PC-3 (cell line): Measurements from ENCODE around the gene EBP. TPM values are rescaled to one million over a fixed set of nuclear protein-coding genes. Genes with fewer than 3 reads are reported as not detected.
A peak's percentile ranks its signal among the peaks of the same experiment; 100 is the strongest.

Experiments used
- ATAC-seq: fragments of 200-7000 bp; cut with Tn5 transposase; 2 replicates; pipeline ENCODE4 v1.9.1; 2020; ENCODE audit warnings: mild to moderate bottlenecking, moderate library complexity
- BruUV-seq: library from RNA; stranded (reverse); fragments of 400-500 nt; replicated peaks from 2 replicates; lab custom pipeline; 2021; lab: Mats Ljungman, UMichigan
- CTCF ChIA-PET: fragments of 300-600 bp; sonication (Branson Sonifier 250); formaldehyde crosslinking; loops from one replicate; lab custom pipeline; 2022; ENCODE audit warnings: antibody characterized with exemption; lab: Charles Lee
- POLR2A ChIA-PET: fragments of 300-600 bp; sonication (Branson Sonifier 250); formaldehyde crosslinking; loops from one replicate; lab custom pipeline; 2022; ENCODE audit warnings: antibody characterized with exemption; ENCODE audit not compliant: unreplicated experiment; lab: Charles Lee
- DNase-seq: peaks from one replicate; pipeline ENCODE4 v3.0.0-alpha.2; 2015
- H2AFZ ChIP-seq: fragments of 300-600 bp; sonication (generic); 2 replicates; pipeline ENCODE4 v1.6.0; 2016; ENCODE audit warnings: antibody characterized with exemption, low read length
- H3F3A ChIP-seq: fragments of 300-600 bp; sonication (generic); one replicate; pipeline ENCODE4 v1.6.0; 2017; ENCODE audit warnings: antibody characterized with exemption, low read length, control low read depth, mild to moderate bottlenecking; ENCODE audit not compliant: unreplicated experiment
- H3K27ac ChIP-seq: fragments of 300-600 bp; sonication (generic); 2 replicates; pipeline ENCODE4 v1.5.1; 2016; ENCODE audit warnings: mild to moderate bottlenecking, low read length
- H3K27me3 ChIP-seq: fragments of 300-600 bp; sonication (generic); 2 replicates; pipeline ENCODE4 v1.6.1; 2016; ENCODE audit warnings: low read length, mixed read lengths
- H3K36me3 ChIP-seq: fragments of 300-600 bp; sonication (generic); 2 replicates; pipeline ENCODE4 v1.6.1; 2016; ENCODE audit warnings: low read depth, mixed run types, low read length, mixed read lengths
- H3K4me1 ChIP-seq: fragments of 300-600 bp; sonication (generic); 2 replicates; pipeline ENCODE4 v1.5.1; 2016; ENCODE audit warnings: low read length; ENCODE audit not compliant: insufficient read depth
- H3K4me2 ChIP-seq: fragments of 300-600 bp; sonication (generic); 2 replicates; pipeline ENCODE4 v1.6.0; 2016; ENCODE audit warnings: low read length
- H3K4me3 ChIP-seq: fragments of 300-600 bp; sonication (generic); 2 replicates; pipeline ENCODE4 v1.5.1; 2016; ENCODE audit warnings: mild to moderate bottlenecking, low read length, mixed read lengths
- H3K79me2 ChIP-seq: fragments of 300-600 bp; sonication (generic); 2 replicates; pipeline ENCODE4 v1.6.1; 2017; ENCODE audit warnings: low read length, mixed read lengths
- H3K9ac ChIP-seq: fragments of 300-600 bp; sonication (generic); 2 replicates; pipeline ENCODE4 v1.6.0; 2016; ENCODE audit warnings: mild to moderate bottlenecking, low read length
- H3K9me2 ChIP-seq: fragments of 300-600 bp; sonication (generic); replicated peaks from 2 replicates; pipeline ENCODE4 v1.6.1; 2016; ENCODE audit warnings: mixed run types, low read length, mixed read lengths
- H3K9me3 ChIP-seq: fragments of 300-600 bp; sonication (generic); 2 replicates; pipeline ENCODE4 v1.6.1; 2016; ENCODE audit warnings: low read length, mixed read lengths
- H4K20me1 ChIP-seq: fragments of 300-600 bp; sonication (generic); 2 replicates; pipeline ENCODE4 v1.6.1; 2016; ENCODE audit warnings: low read length, mixed read lengths
- EZH2 ChIP-seq: fragments of 300-600 bp; sonication (generic); IDR thresholded peaks from one replicate; pipeline ENCODE4 v1.6.1; 2017; ENCODE audit warnings: antibody characterized with exemption, mild to moderate bottlenecking, low read length; ENCODE audit not compliant: unreplicated experiment
- EZH2phosphoT487 ChIP-seq: fragments of 300-600 bp; sonication (generic); IDR thresholded peaks from 2 replicates; pipeline ENCODE4 v1.6.1; 2018; ENCODE audit warnings: mild to moderate bottlenecking, antibody characterized with exemption, low read length, borderline replicate concordance
- intact Hi-C: fragments of 100-400 bp; cut with micrococcal nuclease; formaldehyde crosslinking; loops from 2 replicates; pipeline ENCODE4 v1.9.0; 2023
- total RNA-seq: library from RNA; depleted of rRNA; stranded (reverse); fragments of >200 nt; gene quantifications from 2 replicates; pipeline ENCODE4 v1.2.3, GENCODE V29; 2014
- TF ChIP-seq, protein P1 (sequence below): fragments of 300-600 bp; sonication (generic); conservative IDR thresholded peaks from 2 replicates; pipeline ENCODE4 v1.5.1; 2017; ENCODE audit warnings: antibody characterized with exemption, low read depth, mild to moderate bottlenecking, low read length

The EBP gene
- total RNA-seq, 1 experiment from 2014 or later = 307 TPM

GRCh38 chrX:48489892-48490291 is 31.7 kb upstream of the EBP start:
- Histone ChIP-seq H3K27ac (peak overlapping the region; percentile 98), H3F3A (no peaks in the 10 kb centered on the region), H3K4me2 (0 out of 2 replicates have a peak overlapping the region, but pooled peaks have one; percentile 32), H3K79me2 (no peaks in the 10 kb centered on the region), H3K36me3 (peaks cover 17% of the 10 kb centered on the region), H3K4me3 (no peak overlapping the region), H3K9me2 (no peaks in the 10 kb centered on the region), H4K20me1 (no peaks in the 10 kb centered on the region), H3K27me3 (no peaks in the 10 kb centered on the region), H2AFZ (no peak overlapping the region), H3K9me3 (no peaks in the 10 kb centered on the region), H3K9ac (peak overlapping the region; percentile 57), H3K4me1 (peaks cover 55% of the 10 kb centered on the region)
- ATAC-seq (no peak), DNase-seq (no peak)
- ChIA-PET CTCF (no interaction called here), POLR2A (no interaction called here)
- no TSS peak for BruUV-seq
- TF ChIP-seq EZH2phosphoT487 (no peak), EZH2 (no peak)
- TF ChIP-seq, protein P1, sequence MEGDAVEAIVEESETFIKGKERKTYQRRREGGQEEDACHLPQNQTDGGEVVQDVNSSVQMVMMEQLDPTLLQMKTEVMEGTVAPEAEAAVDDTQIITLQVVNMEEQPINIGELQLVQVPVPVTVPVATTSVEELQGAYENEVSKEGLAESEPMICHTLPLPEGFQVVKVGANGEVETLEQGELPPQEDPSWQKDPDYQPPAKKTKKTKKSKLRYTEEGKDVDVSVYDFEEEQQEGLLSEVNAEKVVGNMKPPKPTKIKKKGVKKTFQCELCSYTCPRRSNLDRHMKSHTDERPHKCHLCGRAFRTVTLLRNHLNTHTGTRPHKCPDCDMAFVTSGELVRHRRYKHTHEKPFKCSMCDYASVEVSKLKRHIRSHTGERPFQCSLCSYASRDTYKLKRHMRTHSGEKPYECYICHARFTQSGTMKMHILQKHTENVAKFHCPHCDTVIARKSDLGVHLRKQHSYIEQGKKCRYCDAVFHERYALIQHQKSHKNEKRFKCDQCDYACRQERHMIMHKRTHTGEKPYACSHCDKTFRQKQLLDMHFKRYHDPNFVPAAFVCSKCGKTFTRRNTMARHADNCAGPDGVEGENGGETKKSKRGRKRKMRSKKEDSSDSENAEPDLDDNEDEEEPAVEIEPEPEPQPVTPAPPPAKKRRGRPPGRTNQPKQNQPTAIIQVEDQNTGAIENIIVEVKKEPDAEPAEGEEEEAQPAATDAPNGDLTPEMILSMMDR = no peak
- intact Hi-C loops = loop anchor here (2.0 kb wide), 1 partner anchor 15 kb away; no protein-coding TSS in a partner anchor

DNA sequence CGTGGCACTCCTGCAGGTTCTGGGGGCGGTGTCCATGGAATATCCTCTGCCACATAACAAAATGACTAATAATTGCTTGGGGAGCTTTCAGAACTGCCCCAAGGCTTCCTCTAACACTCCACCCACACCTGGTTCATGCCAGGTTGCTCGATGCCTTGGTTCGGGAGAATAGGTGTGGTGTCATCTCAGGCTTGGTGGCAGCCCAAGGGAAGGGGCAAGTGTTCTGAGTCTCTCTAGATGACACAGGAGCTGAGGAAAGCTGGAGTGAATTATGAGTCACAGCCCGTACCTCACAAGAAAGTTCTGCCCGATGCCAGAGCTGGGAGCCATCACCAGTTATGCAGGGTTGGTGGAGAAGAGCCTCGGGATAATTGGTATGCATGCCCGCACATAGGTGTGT is 30.9 kb upstream of the EBP start:
- POLR2A ChIA-PET = interaction anchor here (0.6 kb wide), 1 partner anchor 1361 kb away, joined by 3 read pairs; no protein-coding TSS in a partner anchor
- intact Hi-C loops = loop anchor here (2.0 kb wide), 1 partner anchor 16 kb away; no protein-coding TSS in a partner anchor
- peak overlapping the region; percentile 98 for H3K27ac ChIP-seq
- H4K20me1 ChIP-seq = no peaks in the 10 kb centered on the region
- H3K9me2 ChIP-seq = no peaks in the 10 kb centered on the region
- H3K9ac ChIP-seq = peak overlapping the region; percentile 57
- ATAC-seq = peak; percentile 28
- 0 out of 2 replicates have a peak overlapping the region, but pooled peaks have one; percentile 20 for H3K4me3 ChIP-seq
- peaks cover 11% of the 10 kb centered on the region for H3K36me3 ChIP-seq
- no peak overlapping the region for H2AFZ ChIP-seq
- CTCF ChIA-PET = no interaction called here
- no peaks in the 10 kb centered on the region for H3K9me3 ChIP-seq
- H3K27me3 ChIP-seq = no peaks in the 10 kb centered on the region
- no peaks in the 10 kb centered on the region for H3K79me2 ChIP-seq
- H3F3A ChIP-seq = no peaks in the 10 kb centered on the region
- H3K4me1 ChIP-seq = peaks cover 55% of the 10 kb centered on the region
- H3K4me2 ChIP-seq = peak overlapping the region; percentile 72
- no TSS peak for BruUV-seq
- TF ChIP-seq EZH2phosphoT487 = no peak
- TF ChIP-seq, protein P1 = no peak
- no peak for TF ChIP-seq EZH2
- DNase-seq = peak; percentile 90

- no peaks in the 10 kb centered on the region for H3K9me3 ChIP-seq
- peaks cover 53% of the 10 kb centered on the region for H3K4me1 ChIP-seq
- no peak overlapping the region for H3K4me3 ChIP-seq
- CTCF ChIA-PET = no interaction called here
- H4K20me1 ChIP-seq = no peaks in the 10 kb centered on the region
- BruUV-seq = no TSS peak
- POLR2A ChIA-PET = no interaction called here
- DNase-seq (no peak), ATAC-seq (no peak)
- H2AFZ ChIP-seq = no peak overlapping the region
- H3K36me3 ChIP-seq = peaks cover 5% of the 10 kb centered on the region; the same call in 1 of the 2 replicates
- H3K9ac ChIP-seq = peak overlapping the region; percentile 44
- H3F3A ChIP-seq = no peaks in the 10 kb centered on the region
- H3K79me2 ChIP-seq = no peaks in the 10 kb centered on the region
- peak overlapping the region; percentile 72 for H3K4me2 ChIP-seq
- intact Hi-C loops = loop anchor here (2.0 kb wide), 1 partner anchor 17 kb away; no protein-coding TSS in a partner anchor
- peak overlapping the region; percentile 98 for H3K27ac ChIP-seq
- H3K9me2 ChIP-seq = no peaks in the 10 kb centered on the region
- H3K27me3 ChIP-seq = no peaks in the 10 kb centered on the region
- TF ChIP-seq EZH2 = no peak
- TF ChIP-seq, protein P1 = no peak
- TF ChIP-seq EZH2phosphoT487 = no peak
Observed at GRCh38 chrX:48491809-48492208, 29.8 kb upstream of the EBP start.
